ENCODE measurements around the gene FAR2.

DNA sequence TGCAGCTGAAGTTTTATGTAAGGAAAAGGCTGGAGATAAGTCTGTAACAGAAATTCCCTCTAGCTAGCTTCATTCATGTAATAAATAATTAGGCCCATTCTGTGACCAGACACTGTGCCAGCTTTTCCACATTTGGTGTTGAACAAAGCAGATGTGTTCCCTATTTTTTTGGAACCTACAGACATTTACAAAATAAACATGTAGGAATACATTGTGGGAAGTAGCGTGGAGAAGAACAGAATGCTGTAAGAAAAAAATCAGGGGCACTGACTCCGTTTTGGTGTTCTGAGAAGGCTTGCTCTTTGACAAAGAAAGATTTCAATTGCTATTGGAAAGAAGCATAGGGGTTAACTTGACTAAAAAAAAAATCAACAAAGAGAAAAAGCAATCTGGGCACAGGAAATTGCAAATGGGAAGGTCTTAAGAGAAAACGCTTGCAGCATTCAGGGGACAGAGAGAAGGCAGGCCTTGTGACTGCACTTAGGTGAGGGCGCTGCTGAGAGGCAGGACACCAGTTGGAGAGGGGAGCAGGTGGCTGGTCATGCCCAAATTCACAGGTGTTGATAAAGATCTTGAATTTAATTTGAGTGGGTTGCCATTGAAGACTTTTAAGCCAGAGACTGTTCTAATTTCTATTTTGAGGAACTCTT is 4.0 kb downstream of the FAR2 start:
- no peak for TF ChIP-seq CTCF (IDR thresholded peaks at IDR 0.05; ENCODE audit: extremely low read depth in 1 of 2, insufficient read depth in 1 of 2, low read depth in 1 of 2, low read length in 2 of 2)
- no peak for TF ChIP-seq POLR2A (IDR thresholded peaks at IDR 0.05; ENCODE audit: low read depth, low read length)
- TF ChIP-seq EZH2 (IDR thresholded peaks at IDR 0.05; ENCODE audit: borderline replicate concordance, low read depth, low read length, severe bottlenecking), result no peak
- TF ChIP-seq JUN (IDR thresholded peaks at IDR 0.05; ENCODE audit: borderline replicate concordance, insufficient read depth, insufficient read length, low read depth), result no peak
- TF ChIP-seq FOS (IDR thresholded peaks at IDR 0.05; ENCODE audit: borderline replicate concordance, insufficient read depth, low read length), result no peak
- TF ChIP-seq POLR2AphosphoS5 (IDR thresholded peaks at IDR 0.05; ENCODE audit: insufficient read depth, low read depth, low read length), result no peak
- TF ChIP-seq MAX (IDR thresholded peaks at IDR 0.05; ENCODE audit: insufficient read depth, insufficient read length), result no peak
- no peak for TF ChIP-seq MYC (IDR thresholded peaks at IDR 0.05; ENCODE audit: low read depth, low read length)

Measured in endothelial cell of umbilical vein (primary cell).